Chondrocyte (in vitro differentiated cells): ENCODE data around the gene CIDEA. TPM values are rescaled to one million over a fixed set of nuclear protein-coding genes. Genes with fewer than 3 reads are reported as not detected.
"Not testable (repeated sequence)": the region's sequence is repeated elsewhere in the genome, so short reads cannot be mapped to it uniquely, and the experiment has no call there.

Experiments
- DNase-seq: peaks from one replicate; pipeline ENCODE4 v3.0.0; 2021; ENCODE audit warnings: mixed read lengths, low spot score
- H3K27ac Mint-ChIP-seq: one replicate; pipeline ENCODE4 v1.8.0; 2021; ENCODE audit warnings: mild to moderate bottlenecking, moderate library complexity, mixed read lengths; ENCODE audit not compliant: unreplicated experiment
- H3K27me3 Mint-ChIP-seq: 2 replicates; pipeline ENCODE4 v1.8.0; 2021; ENCODE audit warnings: low read depth, mixed read lengths
- H3K36me3 Mint-ChIP-seq: 2 replicates; pipeline ENCODE4 v1.8.0; 2021; ENCODE audit warnings: low read depth, mixed read lengths
- H3K4me1 Mint-ChIP-seq: 2 replicates; pipeline ENCODE4 v1.8.0; 2021; ENCODE audit warnings: low read depth, mild to moderate bottlenecking, mixed read lengths
- H3K4me3 Mint-ChIP-seq: one replicate; pipeline ENCODE4 v1.8.0; 2021; ENCODE audit warnings: mild to moderate bottlenecking, moderate library complexity, mixed read lengths; ENCODE audit not compliant: unreplicated experiment
- H3K9me3 Mint-ChIP-seq: 2 replicates; pipeline ENCODE4 v1.8.0; 2021; ENCODE audit warnings: low read depth, mixed read lengths
- total RNA-seq: library from RNA; stranded (reverse); gene quantifications from 3 replicates; pipeline ENCODE4 v1.2.1, GENCODE V29; 2021
- TF ChIP-seq, protein P1 (sequence below): fragments of 200-600 bp; sonication (generic); IDR thresholded peaks from 2 replicates; pipeline ENCODE4 v1.5.0; 2021; ENCODE audit warnings: antibody characterized with exemption, mild to moderate bottlenecking, moderate library complexity

The CIDEA gene
- total RNA-seq, 1 donor from 2014 or later: not detected

DNA sequence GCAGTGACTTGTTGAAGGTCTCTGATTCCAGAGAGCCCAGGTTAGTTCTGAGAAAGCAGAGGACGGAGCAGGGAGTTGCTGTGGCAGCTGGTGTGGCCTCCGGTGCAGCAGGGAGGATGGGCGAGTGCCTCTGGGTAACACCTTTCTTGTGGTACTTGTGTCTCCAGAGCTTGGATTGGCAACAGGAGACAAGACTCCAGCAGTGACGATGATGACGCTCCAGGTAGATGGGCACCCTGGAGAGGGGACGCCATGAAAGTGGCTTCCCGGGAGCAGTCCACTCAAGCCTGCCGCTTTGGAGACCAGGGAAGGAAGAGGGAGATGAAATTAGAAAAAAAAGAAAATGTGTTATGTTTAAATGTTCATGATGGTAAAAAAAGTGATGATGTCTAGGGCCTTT is 23.6 kb upstream of the CIDEA start:
- not testable (repeated sequence) for H3K27me3 Mint-ChIP-seq, DNase-seq, H3K9me3 Mint-ChIP-seq, H3K4me1 Mint-ChIP-seq, H3K4me3 Mint-ChIP-seq, H3K27ac Mint-ChIP-seq, H3K36me3 Mint-ChIP-seq

- TF ChIP-seq, protein P1, sequence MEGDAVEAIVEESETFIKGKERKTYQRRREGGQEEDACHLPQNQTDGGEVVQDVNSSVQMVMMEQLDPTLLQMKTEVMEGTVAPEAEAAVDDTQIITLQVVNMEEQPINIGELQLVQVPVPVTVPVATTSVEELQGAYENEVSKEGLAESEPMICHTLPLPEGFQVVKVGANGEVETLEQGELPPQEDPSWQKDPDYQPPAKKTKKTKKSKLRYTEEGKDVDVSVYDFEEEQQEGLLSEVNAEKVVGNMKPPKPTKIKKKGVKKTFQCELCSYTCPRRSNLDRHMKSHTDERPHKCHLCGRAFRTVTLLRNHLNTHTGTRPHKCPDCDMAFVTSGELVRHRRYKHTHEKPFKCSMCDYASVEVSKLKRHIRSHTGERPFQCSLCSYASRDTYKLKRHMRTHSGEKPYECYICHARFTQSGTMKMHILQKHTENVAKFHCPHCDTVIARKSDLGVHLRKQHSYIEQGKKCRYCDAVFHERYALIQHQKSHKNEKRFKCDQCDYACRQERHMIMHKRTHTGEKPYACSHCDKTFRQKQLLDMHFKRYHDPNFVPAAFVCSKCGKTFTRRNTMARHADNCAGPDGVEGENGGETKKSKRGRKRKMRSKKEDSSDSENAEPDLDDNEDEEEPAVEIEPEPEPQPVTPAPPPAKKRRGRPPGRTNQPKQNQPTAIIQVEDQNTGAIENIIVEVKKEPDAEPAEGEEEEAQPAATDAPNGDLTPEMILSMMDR: no peak
- DNase-seq: no peak
- peaks cover 4% of the 10 kb centered on the region for H3K4me1 Mint-ChIP-seq
Measured at GRCh38 chr18:12231040-12231882, 22.9 kb upstream of the CIDEA start.

DNA sequence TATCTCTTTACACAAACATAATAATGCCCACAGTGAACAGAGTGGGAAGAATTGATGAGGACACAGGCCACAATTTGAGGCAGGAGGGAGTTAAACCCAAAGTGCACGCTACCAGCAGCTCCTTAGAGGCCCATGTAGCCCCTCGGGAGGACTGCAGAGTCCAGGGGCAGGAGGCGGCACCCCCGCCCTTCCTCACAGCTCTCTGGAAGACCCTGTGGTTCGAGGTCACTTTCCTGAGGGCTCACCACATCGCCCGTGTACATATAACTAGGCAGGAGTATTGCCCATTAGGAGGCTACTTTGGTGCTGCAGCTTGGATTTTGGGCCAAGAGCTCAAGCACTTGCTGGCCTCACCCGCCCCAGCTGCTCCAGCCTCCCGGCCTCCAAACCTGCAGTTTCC is 22.2 kb upstream of the CIDEA start:
- Mint-ChIP-seq H3K4me3 (no peak overlapping the region), H3K27ac (no peak overlapping the region), H3K4me1 (peaks cover 4% of the 10 kb centered on the region), H3K36me3 (no peaks in the 10 kb centered on the region), H3K9me3 (peaks cover 5% of the 10 kb centered on the region), H3K27me3 (no peaks in the 10 kb centered on the region)
- no peak for DNase-seq
- TF ChIP-seq, protein P1: no peak

More at GRCh38 chr18:12231040-12231882, 22.9 kb upstream of the CIDEA start:
- no peaks in the 10 kb centered on the region for H3K27me3 Mint-ChIP-seq
- no peaks in the 10 kb centered on the region for H3K36me3 Mint-ChIP-seq
- H3K27ac Mint-ChIP-seq: no peak overlapping the region
- H3K4me3 Mint-ChIP-seq: no peak overlapping the region
- H3K9me3 Mint-ChIP-seq: peaks cover 5% of the 10 kb centered on the region

DNA sequence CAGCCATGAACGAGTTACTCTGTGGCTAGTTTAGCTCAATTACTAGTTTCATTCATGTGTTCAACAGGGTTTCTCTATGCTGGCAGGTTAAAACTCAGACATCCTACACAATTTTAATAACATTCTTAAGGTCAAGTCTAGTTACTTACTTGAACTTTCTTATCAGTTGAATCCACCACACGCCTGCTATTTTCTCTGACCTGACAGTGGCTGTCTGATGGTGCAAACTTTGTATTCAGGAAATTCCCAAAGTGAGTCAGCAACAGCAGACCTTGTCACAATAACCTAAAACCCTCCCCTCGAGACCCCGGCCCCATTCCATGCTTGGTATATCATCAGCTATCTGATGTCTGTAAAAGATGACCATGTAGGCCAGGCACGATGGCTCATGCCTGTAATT is 20.8 kb upstream of the CIDEA start:
- Mint-ChIP-seq H3K9me3 (peaks cover 5% of the 10 kb centered on the region), H3K27me3 (no peaks in the 10 kb centered on the region), H3K4me1 (peaks cover 12% of the 10 kb centered on the region), H3K36me3 (no peaks in the 10 kb centered on the region), H3K4me3 (no peak overlapping the region), H3K27ac (no peak overlapping the region)
- TF ChIP-seq, protein P1: no peak
- no peak for DNase-seq

DNA sequence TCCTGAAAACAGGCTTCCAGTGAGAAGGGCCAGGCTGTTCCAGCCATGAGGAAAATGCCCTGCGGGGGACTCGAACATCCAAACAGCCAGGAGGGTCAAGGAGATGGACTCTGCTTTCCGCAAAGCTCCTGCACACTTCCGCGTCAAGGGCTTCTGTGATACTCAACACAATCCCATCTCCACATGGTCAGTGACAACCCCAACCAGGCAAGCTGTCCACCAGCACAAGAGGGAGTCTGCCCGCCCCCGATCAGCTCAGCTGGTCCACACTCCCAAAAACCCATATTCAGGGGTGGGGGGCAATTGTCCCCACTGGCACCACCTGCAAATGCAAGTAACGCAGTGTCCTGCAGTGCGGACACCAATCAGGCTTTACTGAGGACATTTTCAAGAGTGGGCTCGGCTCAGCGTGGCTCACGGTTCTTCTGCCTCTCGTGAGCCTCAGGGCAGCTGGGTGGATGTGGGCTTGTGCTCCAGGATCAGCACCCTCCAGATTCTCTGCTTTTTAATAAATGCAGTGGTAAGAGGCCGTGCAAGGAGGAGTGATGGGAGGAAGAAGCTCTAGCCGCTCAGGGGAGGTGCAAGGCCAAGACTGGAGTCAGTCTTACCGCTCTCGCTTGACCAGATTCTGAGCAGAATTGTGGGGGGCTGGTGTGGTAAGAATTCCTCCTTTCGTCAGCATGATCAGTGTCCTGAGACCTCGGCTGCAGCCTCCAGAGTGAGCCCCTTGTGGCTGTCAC is 19.5 kb upstream of the CIDEA start:
- TF ChIP-seq, protein P1: no peak
- Mint-ChIP-seq H3K4me1 (peaks cover 25% of the 10 kb centered on the region), H3K4me3 (no peak overlapping the region), H3K9me3 (peaks cover 5% of the 10 kb centered on the region), H3K27ac (no peak overlapping the region), H3K27me3 (no peaks in the 10 kb centered on the region), H3K36me3 (no peaks in the 10 kb centered on the region)
- no peak for DNase-seq
